Measurements from ENCODE around the gene GARIN1A.
"Not testable (repeated sequence)": the region's sequence is repeated elsewhere in the genome, so short reads cannot be mapped to it uniquely, and the experiment has no call there.

GARIN1A gene

GRCh38 chr7:128676665-128677064 lies 4.6 kb downstream of the GARIN1A start:
- Histone ChIP-seq H3K4me1 (ENCODE audit: low read length) (peaks cover 13% of the 10 kb centered on the region), H3K4me2 (ENCODE audit: low read length) (no peak overlapping the region), H4K20me1 (ENCODE audit: insufficient read depth, low read length) (no peaks in the 10 kb centered on the region), H3K27ac (ENCODE audit: low read length) (no peak overlapping the region), H3K4me3 (ENCODE audit: low read length) (no peak overlapping the region), H3K36me3 (replicated peaks; ENCODE audit: low read depth, low read length) (no peaks in the 10 kb centered on the region), H3K9ac (ENCODE audit: low read length) (no peak overlapping the region), H3K79me2 (ENCODE audit: low read length) (no peaks in the 10 kb centered on the region), H3K27me3 (ENCODE audit: low read depth, low read length) (no peaks in the 10 kb centered on the region), H2AFZ (ENCODE audit: low read depth, low read length) (no peak overlapping the region), H3K9me3 (ENCODE audit: insufficient read depth, low read length) (no peaks in the 10 kb centered on the region)
- TF ChIP-seq CTCF (IDR thresholded peaks at IDR 0.05; ENCODE audit: low read depth, low read length) (no peak), EZH2phosphoT487 (IDR thresholded peaks at IDR 0.05; ENCODE audit: low read depth) (no peak)

GRCh38 chr7:128679920-128680319 lies 7.8 kb downstream of the GARIN1A start:
- H3K36me3 ChIP-seq (replicated peaks; ENCODE audit: low read depth, low read length) = no peaks in the 10 kb centered on the region
- TF ChIP-seq CTCF (IDR thresholded peaks at IDR 0.05; ENCODE audit: low read depth, low read length) = no peak
- no peak for TF ChIP-seq EZH2phosphoT487 (IDR thresholded peaks at IDR 0.05; ENCODE audit: low read depth)
- peak overlapping the region; percentile 47; the same call in 1 of the 2 replicates for H2AFZ ChIP-seq (ENCODE audit: low read depth, low read length)
- peak overlapping the region; percentile 8; the same call in 1 of the 2 replicates for H3K27ac ChIP-seq (ENCODE audit: low read length)
- no peaks in the 10 kb centered on the region for H3K27me3 ChIP-seq (ENCODE audit: low read depth, low read length)
- no peak overlapping the region for H3K4me3 ChIP-seq (ENCODE audit: low read length)
- no peaks in the 10 kb centered on the region for H4K20me1 ChIP-seq (ENCODE audit: insufficient read depth, low read length)
- peak overlapping the region; percentile 25; the same call in 1 of the 2 replicates for H3K4me2 ChIP-seq (ENCODE audit: low read length)
- H3K79me2 ChIP-seq (ENCODE audit: low read length) = no peaks in the 10 kb centered on the region
- H3K9ac ChIP-seq (ENCODE audit: low read length) = no peak overlapping the region
- H3K9me3 ChIP-seq (ENCODE audit: insufficient read depth, low read length) = no peaks in the 10 kb centered on the region
- peaks cover 28% of the 10 kb centered on the region for H3K4me1 ChIP-seq (ENCODE audit: low read length)

- peaks cover 28% of the 10 kb centered on the region for H3K4me1 ChIP-seq (ENCODE audit: low read length)
- TF ChIP-seq CTCF (IDR thresholded peaks at IDR 0.05; ENCODE audit: low read depth, low read length) (no peak), EZH2phosphoT487 (IDR thresholded peaks at IDR 0.05; ENCODE audit: low read depth) (no peak)
- H3K79me2 ChIP-seq (ENCODE audit: low read length) = no peaks in the 10 kb centered on the region
Observed at GRCh38 chr7:128681794-128682537, 9.9 kb downstream of the GARIN1A start.

GRCh38 chr7:128683270-128683669 lies 11.2 kb downstream of the GARIN1A start:
- not testable (repeated sequence) for H2AFZ ChIP-seq (ENCODE audit: low read depth, low read length); H3K9ac ChIP-seq (ENCODE audit: low read length); H3K79me2 ChIP-seq (ENCODE audit: low read length); H3K36me3 ChIP-seq (replicated peaks; ENCODE audit: low read depth, low read length); H4K20me1 ChIP-seq (ENCODE audit: insufficient read depth, low read length); H3K27ac ChIP-seq (ENCODE audit: low read length); H3K27me3 ChIP-seq (ENCODE audit: low read depth, low read length); H3K9me3 ChIP-seq (ENCODE audit: insufficient read depth, low read length); H3K4me3 ChIP-seq (ENCODE audit: low read length); H3K4me2 ChIP-seq (ENCODE audit: low read length)
- H3K4me1 ChIP-seq (ENCODE audit: low read length) = peaks cover 28% of the 10 kb centered on the region

More at GRCh38 chr7:128681794-128682537, 9.9 kb downstream of the GARIN1A start:
- Histone ChIP-seq H4K20me1 (ENCODE audit: insufficient read depth, low read length) (no peaks in the 10 kb centered on the region), H2AFZ (ENCODE audit: low read depth, low read length) (no peak overlapping the region), H3K27ac (ENCODE audit: low read length) (peak overlapping the region; percentile 44), H3K27me3 (ENCODE audit: low read depth, low read length) (no peaks in the 10 kb centered on the region), H3K4me3 (ENCODE audit: low read length) (0 out of 2 replicates have a peak overlapping the region, but pooled peaks have one; percentile 2), H3K36me3 (replicated peaks; ENCODE audit: low read depth, low read length) (no peaks in the 10 kb centered on the region), H3K9ac (ENCODE audit: low read length) (no peak overlapping the region; the same call in 1 of the 2 replicates), H3K4me2 (ENCODE audit: low read length) (peak overlapping the region; percentile 39), H3K9me3 (ENCODE audit: insufficient read depth, low read length) (no peaks in the 10 kb centered on the region)

- not testable (repeated sequence) for H3K4me3 ChIP-seq (ENCODE audit: low read length); H3K9me3 ChIP-seq (ENCODE audit: insufficient read depth, low read length); H3K4me2 ChIP-seq (ENCODE audit: low read length); H2AFZ ChIP-seq (ENCODE audit: low read depth, low read length); H4K20me1 ChIP-seq (ENCODE audit: insufficient read depth, low read length); H3K27me3 ChIP-seq (ENCODE audit: low read depth, low read length); H3K36me3 ChIP-seq (replicated peaks; ENCODE audit: low read depth, low read length); H3K9ac ChIP-seq (ENCODE audit: low read length); H3K27ac ChIP-seq (ENCODE audit: low read length); H3K79me2 ChIP-seq (ENCODE audit: low read length)
- H3K4me1 ChIP-seq (ENCODE audit: low read length) = peaks cover 28% of the 10 kb centered on the region
Observed at GRCh38 chr7:128683738-128684137, 11.6 kb downstream of the GARIN1A start.
